Heart right ventricle (tissue), 16 donors: ENCODE measurements around the gene TNFRSF8. TPM values are rescaled to one million over a fixed set of nuclear protein-coding genes. Genes with fewer than 3 reads are reported as not detected.
A peak's percentile ranks its signal among the peaks of the same experiment; 100 is the strongest.

Experiments
- ATAC-seq, 8 donors: fragments of 200-7000 bp; cut with Tn5 transposase; one replicate each; pipeline ENCODE4 v1.9.1; 2020; ENCODE audit warnings: mild to moderate bottlenecking in 8 of 8, moderate library complexity in 8 of 8, moderate number of reproducible peaks in 1 of 8
- DNase-seq, 2 donors: peaks; one replicate each; pipeline ENCODE4 v3.0.0-alpha.2; 2020
- H3K27ac ChIP-seq, 10 donors: fragments of 200-600 bp; sonication (generic) in 2 of 10; one replicate each; pipeline versions ENCODE4 v1.5.0 to v1.8.0; 2020 to 2022; ENCODE audit warnings: mild to moderate bottlenecking in 3 of 10
- H3K27me3 ChIP-seq, 7 donors: fragments of 200-600 bp; one replicate each; pipeline ENCODE4 v1.8.0; 2021 to 2022; ENCODE audit warnings: mild to moderate bottlenecking in 2 of 7
- H3K36me3 ChIP-seq, 9 donors: fragments of 200-600 bp; sonication (generic) in 1 of 9; one replicate each; pipeline versions ENCODE4 v1.5.0 to v1.8.0; 2020 to 2022; ENCODE audit warnings: mild to moderate bottlenecking in 2 of 9
- H3K4me1 ChIP-seq, 9 donors: fragments of 200-600 bp; sonication (generic) in 1 of 9; one replicate each; pipeline versions ENCODE4 v1.5.0 to v1.8.0; 2020 to 2022; ENCODE audit warnings: mild to moderate bottlenecking in 4 of 9
- H3K4me3 ChIP-seq, 10 donors: fragments of 200-600 bp; sonication (generic) in 2 of 10; one replicate each; pipeline versions ENCODE4 v1.5.0 to v1.8.0; 2020 to 2022; ENCODE audit warnings: mild to moderate bottlenecking in 7 of 10, moderate library complexity in 2 of 10
- H3K9me3 ChIP-seq, 11 donors: fragments of 200-600 bp in 10 of 11; sonication (generic) in 2 of 11; one replicate each; pipeline versions ENCODE4 v1.5.0 to v1.8.0; 2013 to 2022; ENCODE audit warnings: mild to moderate bottlenecking in 2 of 11, control low read depth in 1 of 11, moderate library complexity in 1 of 11
- CTCF ChIP-seq, 9 donors: fragments of 200-600 bp; sonication (generic) in 2 of 9; IDR thresholded peaks; one replicate each; pipeline versions ENCODE4 v1.5.0 to v1.8.0; 2021 to 2022; ENCODE audit warnings: antibody characterized with exemption in 9 of 9, mild to moderate bottlenecking in 5 of 9, moderate library complexity in 1 of 9
- WGBS, 2 donors: extraction: QIAGEN DNeasy Blood & Tissue Kit; methylation state at CpG; one replicate each; pipeline ENCODE4 v1.1.7; 2013; ENCODE audit warnings: inconsistent platforms in 1 of 2; 5-methylcytosine and 5-hydroxymethylcytosine counted together
- intact Hi-C, 10 donors: fragments of 100-400 bp; cut with DNase I; formaldehyde crosslinking; loops; one replicate each; pipeline versions ENCODE4 v1.11.1 to v1.14.2; 2022
- polyA plus RNA-seq, 2 donors: library from polyadenylated mRNA; stranded (reverse); fragments of 200-250 nt; gene quantifications; one replicate each; pipeline ENCODE4 v1.2.3, GENCODE V29; 2013
- total RNA-seq, 10 donors: library from RNA; stranded (reverse); fragmentation: NEBNext Ultra II Directional in 3 of 10; extraction: Animal tissue kit (Norgen Biotek cat#: 25700) in 3 of 10; gene quantifications; one replicate each; pipeline versions ENCODE4 v1.2.1 to v1.2.4, GENCODE V29; 2021 to 2023
- donor health status: Arrhythmogenic right ventricular cardiomyopathy.
- donor health status: ischemic (EF 13 %, LVEDD 7.1; RV severe dilation, severe dysfunction).
- donor health status: healthy with polysubstance abuse.
- donor health status: DM: no; HTN: yes; CAD: no.
- donor health status: DM: no; HTN: no; CAD: no.
- donor health status: ischemic (EF 25% LVEDD 6.9; RV normal size, moderate dysfunction).
- donor health status: ischemic (EF 25% LVEDD 5.7; RV mildly dilated, moderate dysfunction).
- donor health status: healthy.
- donor health status: DM: yes; HTN: yes; CAD: no.
- donor health status: Ischemic cardiomyopathy.
- donor health status: ischemic (EF 35%, LVEDD 5.7; RV mildly dilated, moderate dysfunction).
- donor health status: nonischemic (EF 11% LVEDD 7.7; RV severe dilation, severe dysfunction).
- donor health status: DM: yes; HTN: yes; CAD: no.
- donor health status: PGD.
- donor health status: ischemic (EF 29% LVEDD 5.4; RV normal size, mild dysfunction).
- donor health status: nonischemic (EF 23%, LVEDD 6.1; RV moderate dilation, normal function).

The TNFRSF8 gene
- total and polyA plus RNA-seq, 12 donors = 0.21 to 2.4 (median 1.0) TPM

DNA sequence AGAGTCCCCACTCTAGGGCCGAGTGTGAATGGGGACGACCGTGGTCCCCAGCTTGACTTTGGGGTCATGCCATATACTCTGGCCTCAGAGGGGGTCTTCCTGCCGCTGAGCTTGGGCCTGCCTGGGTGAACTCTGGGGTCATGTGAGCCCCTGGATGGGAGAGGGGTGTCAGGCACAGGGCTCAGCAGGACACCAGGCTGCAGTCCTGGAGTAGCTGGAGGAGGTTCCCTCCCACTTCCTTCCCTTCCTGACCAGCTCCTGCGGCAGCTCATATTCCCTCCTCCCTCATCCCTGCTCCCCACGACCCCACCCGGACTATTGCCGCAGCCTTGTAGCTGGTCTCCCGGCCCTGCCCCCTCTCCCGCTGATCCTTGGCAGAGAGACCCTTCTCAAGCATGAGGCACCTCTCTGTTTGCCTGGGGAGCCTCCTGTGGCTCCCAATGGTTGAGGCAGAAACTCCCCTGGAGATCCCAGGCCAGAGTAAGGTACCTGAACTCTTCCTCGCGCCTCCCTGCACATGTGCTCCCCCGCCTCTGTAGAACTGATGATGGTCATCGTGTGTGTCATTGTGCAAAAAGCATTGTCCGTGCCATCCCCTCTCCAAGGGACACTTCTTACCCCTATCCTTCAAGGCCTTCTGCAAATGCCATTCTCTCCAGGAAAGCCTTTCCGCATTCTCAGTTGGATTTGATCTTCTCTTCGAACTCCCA is 105.5 kb downstream of the TNFRSF8 start:
- Histone ChIP-seq H3K27ac (peak overlapping the region; percentile 80 to 99 (median 94)), H3K4me1 (peaks cover 3 to 89% (median 56%) of the 10 kb centered on the region in 9 donors), H3K9me3 (no peaks in the 10 kb centered on the region), H3K27me3 (peaks cover 0 to 8% (median 0%) of the 10 kb centered on the region in 7 donors), H3K4me3 (peak overlapping the region; percentile 73 to 94 (median 83)), H3K36me3 (peaks cover 0 to 24% (median 0%) of the 10 kb centered on the region in 9 donors)
- no peak for TF ChIP-seq CTCF (IDR thresholded peaks at IDR 0.05)
- DNase-seq (peak; percentile 45 to 65), ATAC-seq (peak; percentile 36 to 75 (median 66))
- intact Hi-C loops = loop anchor here in 2 of 10 donors (5.0 kb wide), 1 partner anchor 41 kb away; no protein-coding TSS in a partner anchor
- WGBS, 2 donors = 50 to 52% methylated on average over 17 of the region's 17 CpGs

DNA sequence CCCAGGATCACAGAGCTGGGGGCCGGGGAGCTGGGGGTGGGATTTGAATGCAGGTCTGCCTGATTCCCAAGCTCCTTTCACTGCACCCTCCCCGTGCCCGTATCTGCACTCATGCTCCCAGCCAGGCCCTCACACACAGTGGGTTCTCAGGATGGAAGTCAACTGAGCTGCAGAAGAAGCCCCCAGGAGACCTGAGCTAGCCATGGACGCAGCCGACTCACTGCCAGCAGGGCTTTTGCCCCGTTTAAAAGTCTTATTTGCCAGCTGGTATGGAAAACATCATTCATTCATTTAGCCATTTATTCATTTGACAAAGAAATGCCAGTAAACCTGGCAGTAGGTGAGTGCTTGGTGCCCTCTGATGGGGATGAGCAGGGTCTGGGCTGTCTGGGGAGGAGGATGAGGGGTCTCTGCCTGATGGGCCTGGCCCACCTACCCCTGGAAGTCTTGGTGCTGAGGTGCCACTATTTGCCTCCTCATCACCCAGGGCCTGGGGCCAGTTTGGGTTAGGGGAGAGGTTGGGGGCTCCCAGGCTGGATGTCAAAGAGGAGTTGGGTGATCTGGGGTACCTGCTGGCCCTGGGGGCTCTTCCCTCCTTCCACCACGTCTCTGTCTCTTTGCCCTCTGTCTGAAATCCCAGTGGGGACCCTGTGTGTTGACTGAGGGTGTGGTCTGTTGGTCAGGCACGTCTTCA is 106.5 kb downstream of the TNFRSF8 start:
- intact Hi-C loops = loop anchor here in 2 of 10 donors (5.0 kb wide), 1 partner anchor 42 kb away; no protein-coding TSS in a partner anchor
- Histone ChIP-seq H3K27me3 (peaks cover 0 to 8% (median 0%) of the 10 kb centered on the region in 7 donors), H3K4me3 (peak overlapping the region in 6 of 10 donors; percentile 73 to 94 (median 82)), H3K9me3 (no peaks in the 10 kb centered on the region), H3K36me3 (peaks cover 0 to 26% (median 0%) of the 10 kb centered on the region in 9 donors), H3K4me1 (peaks cover 5 to 88% (median 64%) of the 10 kb centered on the region in 9 donors), H3K27ac (peak overlapping the region in 9 of 10 donors; percentile 0 to 99 (median 94))
- 74 to 75% methylated on average over 8 of the region's 8 CpGs for WGBS, 2 donors
- ATAC-seq (no peak), DNase-seq (no peak)
- TF ChIP-seq CTCF (IDR thresholded peaks at IDR 0.05) = no peak

DNA sequence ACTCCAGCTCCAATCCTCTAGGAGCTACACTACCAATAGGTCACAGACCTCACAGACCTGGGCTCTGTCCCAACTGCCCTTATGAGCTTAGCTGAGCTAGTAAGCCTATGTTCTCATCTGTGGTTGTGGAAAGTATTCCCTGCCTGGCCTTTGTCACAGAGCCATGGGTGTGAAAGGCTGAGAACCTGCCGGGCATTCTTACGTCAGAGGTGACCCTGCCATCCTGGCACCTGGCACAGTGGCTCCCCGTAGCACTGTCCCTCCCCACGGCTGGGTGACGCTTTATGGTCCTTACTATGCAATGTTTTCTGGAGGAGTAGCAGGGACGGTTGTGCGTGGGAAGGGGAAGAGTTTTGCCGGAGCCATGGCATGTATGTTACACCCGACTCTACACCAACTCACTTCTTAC is 107.2 kb downstream of the TNFRSF8 start:
- 71 to 77% methylated on average over 9 of the region's 9 CpGs for WGBS, 2 donors
- peaks cover 0 to 8% (median 0%) of the 10 kb centered on the region in 7 donors for H3K27me3 ChIP-seq
- no peak for TF ChIP-seq CTCF (IDR thresholded peaks at IDR 0.05)
- peak overlapping the region in 1 of 10 donors; percentile 94 for H3K4me3 ChIP-seq
- no peak for DNase-seq
- no peaks in the 10 kb centered on the region for H3K9me3 ChIP-seq
- peak in 3 of 8 donors; percentile 12 to 61 (median 56) for ATAC-seq
- H3K4me1 ChIP-seq = peaks cover 8 to 90% (median 71%) of the 10 kb centered on the region in 9 donors
- H3K27ac ChIP-seq = peak overlapping the region in 5 of 10 donors; percentile 0 to 99 (median 94)
- H3K36me3 ChIP-seq = peaks cover 0 to 28% (median 0%) of the 10 kb centered on the region in 9 donors
- intact Hi-C loops = no loop called here
